NCI-H2107 (cell line): ENCODE measurements around the gene ANKRD10.
A peak's percentile ranks its signal among the peaks of the same experiment; 100 is the strongest.

Source experiments
- DNase-seq: peaks from one replicate; lab custom pipeline; 2025; lab: John Stamatoyannopoulos, UW

Gene ANKRD10

GRCh38 chr13:110885966-110886869 is 28.7 kb downstream of the ANKRD10 start:
- DNase-seq: no peak

DNA sequence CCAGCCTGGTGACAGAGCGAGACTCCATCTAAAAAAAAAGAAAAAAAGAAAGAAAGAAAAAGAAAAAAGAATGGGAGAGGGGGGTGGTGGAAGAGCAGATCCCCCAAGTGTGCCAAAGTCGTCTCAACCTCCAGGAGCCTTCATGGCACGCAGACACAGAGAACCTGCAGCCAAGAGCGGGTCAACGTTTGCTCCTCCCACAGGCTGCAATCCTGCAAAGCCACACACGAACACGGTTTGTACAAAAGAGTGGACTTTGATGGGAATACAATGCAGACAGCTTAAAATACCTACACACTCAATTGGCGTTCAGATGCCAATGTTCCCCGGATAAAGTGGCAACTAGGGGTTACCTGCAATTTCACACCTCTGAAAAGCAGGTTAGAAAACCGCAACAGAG is 29.4 kb downstream of the ANKRD10 start:
- DNase-seq: no peak

DNA sequence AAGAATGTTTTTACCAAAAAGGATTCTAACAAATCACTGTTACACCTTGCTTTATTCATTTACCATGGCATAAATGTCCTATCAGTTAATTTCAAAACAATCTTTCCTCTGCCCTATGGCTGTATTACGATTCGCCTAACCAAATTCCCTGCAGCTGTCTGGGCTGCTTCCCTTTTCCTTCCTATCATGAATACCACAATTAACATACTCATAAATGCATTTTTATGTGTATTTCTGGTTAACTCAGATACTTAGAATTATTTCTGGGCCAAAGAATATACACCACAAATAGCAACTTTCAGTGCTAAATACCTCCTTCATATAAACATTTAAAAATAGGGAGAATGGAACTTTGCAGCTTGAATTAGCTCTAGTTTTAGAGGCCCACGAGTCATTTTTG is 30.4 kb downstream of the ANKRD10 start:
- DNase-seq: no peak

DNA sequence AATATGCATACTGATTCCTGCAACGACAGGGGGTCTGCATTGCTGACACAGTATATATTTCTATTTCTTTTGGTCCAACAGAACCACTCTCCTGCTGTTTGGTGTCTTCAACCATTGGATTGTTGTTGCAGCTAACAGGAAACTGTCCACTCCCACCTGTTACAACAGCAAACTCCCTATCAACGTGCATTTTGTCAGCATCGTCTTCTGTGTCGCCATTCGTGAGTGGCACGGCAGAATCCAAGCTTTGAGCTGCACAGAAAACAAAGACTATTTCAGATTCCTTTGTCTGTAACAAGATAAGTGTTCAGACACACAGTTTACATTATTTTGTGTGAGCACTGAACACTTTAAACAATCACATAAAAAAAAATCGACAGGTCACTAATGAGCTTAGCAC is 31.3 kb downstream of the ANKRD10 start:
- DNase-seq: no peak

- no peak for DNase-seq
These were observed 31.9 kb downstream of the ANKRD10 start for GRCh38 chr13:110882972-110883371.

GRCh38 chr13:110881839-110882627 is 32.8 kb downstream of the ANKRD10 start:
- no peak for DNase-seq

- no peak for DNase-seq
These were observed 34.2 kb downstream of the ANKRD10 start for GRCh38 chr13:110880627-110881026.

GRCh38 chr13:110879482-110879881 is 35.4 kb downstream of the ANKRD10 start:
- DNase-seq: no peak

DNA sequence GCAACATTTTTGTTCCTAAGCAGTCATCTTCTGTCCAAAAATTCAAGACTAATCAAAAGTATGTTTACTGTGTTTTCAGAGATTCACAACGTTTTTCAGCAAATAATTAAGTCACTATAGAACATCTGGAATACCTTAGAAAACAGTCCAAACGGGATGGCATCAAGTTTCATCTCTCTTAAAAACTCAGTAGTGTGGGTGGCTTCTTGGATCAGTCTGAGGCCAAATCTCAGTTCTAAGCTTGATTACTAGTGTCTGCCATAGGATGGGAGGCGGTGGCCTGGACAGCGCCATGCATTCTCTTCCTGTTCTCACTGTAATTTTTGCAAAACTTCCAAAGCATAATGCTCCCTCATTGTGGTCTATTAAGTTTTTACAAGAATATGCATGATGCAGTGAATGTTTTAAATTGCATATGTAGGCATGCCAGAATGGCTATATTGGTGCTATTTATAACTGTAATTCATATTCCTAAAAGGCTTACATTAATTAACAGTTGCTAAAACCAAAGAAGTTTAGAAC is 37.1 kb downstream of the ANKRD10 start:
- DNase-seq: no peak

GRCh38 chr13:110876609-110877008 is 38.3 kb downstream of the ANKRD10 start:
- no peak for DNase-seq

DNA sequence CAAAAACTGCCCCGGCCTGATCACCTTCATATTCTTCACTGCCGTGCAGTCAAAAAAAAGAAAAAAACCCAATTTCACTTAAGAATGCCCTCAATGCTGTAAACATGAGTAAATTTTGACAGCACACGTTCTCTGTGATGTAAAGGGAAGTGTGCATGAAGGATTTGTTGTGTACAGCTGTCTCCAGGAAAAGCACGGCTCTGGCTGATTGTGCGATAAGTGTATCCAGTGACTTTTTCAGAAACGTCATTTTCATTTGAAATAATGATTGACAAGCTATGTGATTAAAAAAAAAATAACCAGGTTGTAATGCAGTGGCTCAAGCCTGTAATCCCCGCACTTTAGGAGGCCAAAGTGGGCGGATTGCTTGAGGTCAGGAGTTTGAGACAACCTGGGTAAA is 39.6 kb downstream of the ANKRD10 start:
- DNase-seq: no peak

GRCh38 chr13:110874508-110874960 is 40.3 kb downstream of the ANKRD10 start:
- DNase-seq: peak; percentile 63

DNA sequence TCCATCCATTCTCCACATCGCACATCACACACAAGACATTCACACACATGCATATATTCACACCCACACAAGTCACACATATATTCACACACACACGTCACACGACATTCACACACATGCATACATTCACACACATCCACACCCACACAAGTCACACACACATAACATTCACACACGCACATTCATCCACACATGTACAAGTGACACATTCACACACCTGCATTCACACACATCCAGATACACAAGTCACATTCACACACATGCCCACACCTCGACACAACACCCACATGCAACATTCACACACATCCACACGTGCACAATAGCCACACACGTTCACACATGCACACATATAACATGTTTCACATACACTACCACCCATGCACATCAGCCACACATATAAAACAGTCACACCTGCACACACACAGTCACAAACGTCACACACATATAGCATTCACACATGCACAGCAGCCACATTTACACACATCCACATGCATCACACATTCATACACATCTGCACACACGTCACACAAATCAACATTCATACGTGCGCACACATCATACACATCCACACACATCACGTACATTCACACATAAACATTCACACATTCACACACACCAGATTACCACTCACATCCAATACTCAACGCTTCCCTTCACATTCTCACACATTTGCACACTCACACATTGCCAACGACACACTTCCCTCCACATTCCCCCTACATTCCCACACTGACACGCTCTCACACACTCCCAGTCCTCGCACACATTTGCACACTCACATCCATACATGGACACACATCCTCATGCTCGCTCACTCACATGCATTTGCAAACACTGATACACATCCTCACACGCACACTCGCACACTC is 41.0 kb downstream of the ANKRD10 start:
- no peak for DNase-seq

- DNase-seq: no peak
These were observed 41.9 kb downstream of the ANKRD10 start for GRCh38 chr13:110872768-110873638.

DNA sequence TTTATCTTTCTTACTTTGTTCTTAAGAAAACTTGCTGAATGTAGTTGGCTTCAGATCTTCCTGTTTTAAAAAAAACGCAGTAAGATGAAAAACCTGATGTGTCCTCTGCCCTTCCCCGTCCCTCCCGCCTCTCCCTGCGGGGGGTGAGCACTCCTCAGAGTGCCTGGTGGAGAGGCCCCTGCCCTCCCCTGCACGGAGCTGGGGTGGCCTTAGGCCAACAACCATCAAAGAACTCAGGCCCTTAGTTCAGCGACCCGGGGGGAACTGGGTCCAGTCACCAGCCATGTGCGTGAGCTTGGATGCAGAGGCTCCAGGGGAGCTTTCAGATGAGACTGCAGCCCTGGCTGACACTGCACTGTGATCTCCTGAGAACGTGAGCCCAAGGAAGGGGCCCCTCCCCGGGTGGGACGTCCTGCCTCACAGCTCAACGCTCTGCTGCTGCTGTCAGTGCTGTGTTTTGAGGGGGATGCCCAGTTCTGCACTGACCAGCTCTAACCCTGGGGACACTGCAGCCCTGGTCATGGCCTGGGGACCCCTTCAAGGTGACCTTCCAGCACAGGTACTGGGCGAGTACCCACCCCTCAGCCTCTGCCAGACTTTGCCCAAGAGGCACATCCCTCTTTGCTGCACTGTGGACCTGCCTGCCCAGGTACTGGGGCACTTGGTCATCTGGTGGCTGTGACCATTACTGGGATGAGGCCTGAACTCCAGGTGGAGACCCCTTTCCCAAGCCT is 42.7 kb downstream of the ANKRD10 start:
- no peak for DNase-seq

- no peak for DNase-seq
These were observed 44.8 kb downstream of the ANKRD10 start for GRCh38 chr13:110869805-110870706.

DNA sequence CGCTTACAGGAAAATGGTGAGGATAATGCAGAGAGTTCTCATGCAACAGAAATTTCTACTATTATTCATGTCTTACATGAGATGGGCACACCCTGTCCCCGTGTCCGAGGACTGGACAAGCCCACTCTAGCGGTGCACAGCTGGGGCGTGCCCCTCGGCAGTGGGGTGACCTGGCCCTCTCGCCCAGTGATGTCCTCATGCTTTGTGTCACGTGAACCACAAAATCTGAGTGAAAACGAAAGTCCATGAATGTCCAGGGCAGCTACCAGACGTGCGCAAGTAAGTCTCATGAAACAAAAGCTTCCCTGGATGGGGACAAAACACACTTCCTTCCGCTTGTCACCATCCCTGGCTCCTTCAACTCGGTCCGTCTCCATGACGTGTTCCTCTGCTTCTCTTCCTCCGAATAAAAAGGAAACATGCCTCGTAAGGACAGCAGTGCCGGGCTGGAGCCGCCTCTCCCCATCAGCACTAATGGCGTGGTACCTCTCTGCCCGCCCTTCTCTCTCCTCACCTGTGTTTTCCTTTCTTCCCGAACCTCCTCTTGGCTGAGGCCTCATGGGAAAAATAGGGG is 45.6 kb downstream of the ANKRD10 start:
- DNase-seq: no peak

- DNase-seq: no peak
These were observed 46.1 kb downstream of the ANKRD10 start for GRCh38 chr13:110868720-110869119.

DNA sequence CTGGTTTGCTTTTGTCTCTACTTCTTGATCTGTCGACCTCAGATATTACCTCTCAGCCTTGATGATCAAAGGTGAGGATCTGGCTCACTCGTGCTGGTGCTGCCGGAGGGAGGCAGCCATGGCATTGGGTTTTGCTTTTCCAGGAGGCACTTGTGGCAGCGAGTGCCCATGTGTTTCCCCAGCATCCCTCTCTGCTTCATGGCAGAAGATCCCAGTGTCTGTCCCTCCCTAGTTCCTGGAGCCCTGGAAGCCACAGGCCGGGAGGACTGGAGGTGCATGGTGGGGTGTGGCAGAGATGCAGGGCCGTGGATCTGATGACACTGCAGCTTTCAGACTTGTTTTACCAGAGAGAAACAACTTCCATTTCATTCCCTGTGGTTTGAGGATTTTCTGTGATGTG is 47.5 kb downstream of the ANKRD10 start:
- no peak for DNase-seq
